GM10847 (cell line): Measurements from ENCODE around the gene ALPG.

Source experiments
- POLR2A ChIP-seq: IDR thresholded peaks from 2 replicates; pipeline ENCODE4 v1.6.1; 2011; ENCODE audit not compliant: insufficient read length; ENCODE audit errors: extremely low read depth

ALPG gene

DNA sequence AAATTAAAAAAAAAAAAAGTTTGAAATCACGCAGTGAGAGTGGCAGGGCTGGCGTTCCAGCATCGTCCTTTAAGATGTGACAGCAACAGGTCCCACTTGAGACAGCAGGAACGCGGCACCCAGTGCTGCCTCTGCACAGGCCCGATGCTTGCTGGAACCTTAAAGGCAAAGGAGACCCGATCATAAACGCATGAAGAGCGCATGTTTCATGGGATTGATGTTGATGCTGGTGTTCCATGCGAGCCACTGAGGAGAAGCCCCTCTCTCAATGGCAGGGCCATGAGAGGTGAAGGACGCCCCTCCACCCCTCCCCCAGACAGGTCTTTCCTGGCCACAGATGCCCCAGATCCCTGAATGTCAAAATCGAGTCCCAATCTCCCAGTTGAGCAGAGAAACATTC lies 31.4 kb downstream of the ALPG start:
- TF ChIP-seq POLR2A, result no peak

DNA sequence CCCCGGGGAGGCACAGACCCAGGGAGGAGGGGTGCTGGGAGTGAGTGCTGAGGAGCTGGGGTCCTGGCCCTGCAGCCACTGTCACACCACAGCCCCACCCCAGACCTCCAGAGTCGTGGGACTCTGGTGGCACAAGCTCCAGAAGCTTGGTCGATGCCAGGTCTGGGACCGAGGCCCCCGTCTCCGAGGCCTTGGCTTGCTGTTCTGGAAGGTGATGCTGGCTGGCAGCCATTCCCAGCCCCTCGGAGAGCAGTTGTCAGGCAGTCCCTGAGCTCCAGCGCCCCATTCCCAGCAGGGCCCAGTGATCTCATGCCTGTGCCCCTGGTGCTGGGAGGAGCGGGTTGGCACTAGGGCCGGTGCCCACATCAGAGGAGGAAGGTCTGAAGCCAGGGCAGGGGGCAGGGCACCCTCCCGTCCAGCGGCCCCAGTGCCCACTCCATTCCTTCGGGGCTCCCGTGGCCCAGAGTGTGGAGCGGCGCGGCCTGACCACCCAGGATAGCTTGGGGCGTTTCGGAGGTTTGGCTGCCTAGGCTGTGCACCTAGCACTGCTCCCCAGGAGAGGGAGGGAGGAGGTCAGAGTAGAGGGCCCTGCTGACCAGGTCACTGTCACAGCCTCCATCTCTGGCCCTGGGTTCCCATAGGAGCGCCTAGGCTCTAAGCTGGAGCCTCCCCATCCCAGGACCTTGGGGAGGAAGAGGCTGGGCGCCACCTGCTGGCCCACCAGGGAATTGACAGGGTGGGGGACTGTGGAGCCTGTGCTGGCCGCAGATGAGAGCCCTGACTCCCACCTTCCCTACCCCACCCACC lies 32.5 kb downstream of the ALPG start:
- TF ChIP-seq POLR2A, result no peak

DNA sequence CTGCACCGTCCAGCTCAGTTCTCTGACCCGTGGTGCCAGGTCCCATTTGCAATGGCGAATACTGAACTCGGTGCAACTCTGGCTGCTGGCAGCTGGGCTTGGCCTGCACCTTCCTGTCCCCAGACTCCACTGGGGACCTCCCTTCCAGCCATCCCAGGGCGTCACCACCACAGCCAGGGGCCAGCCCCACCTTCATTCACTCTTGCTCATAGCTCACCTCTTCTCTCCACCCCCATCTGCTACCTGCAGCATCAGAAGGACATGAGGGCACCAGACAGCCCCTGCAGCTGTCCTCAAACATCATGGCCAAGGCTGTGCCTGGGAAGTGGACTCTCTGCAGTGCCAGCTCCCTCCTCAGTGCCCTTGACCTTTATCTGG lies 33.1 kb downstream of the ALPG start:
- TF ChIP-seq POLR2A, result no peak

DNA sequence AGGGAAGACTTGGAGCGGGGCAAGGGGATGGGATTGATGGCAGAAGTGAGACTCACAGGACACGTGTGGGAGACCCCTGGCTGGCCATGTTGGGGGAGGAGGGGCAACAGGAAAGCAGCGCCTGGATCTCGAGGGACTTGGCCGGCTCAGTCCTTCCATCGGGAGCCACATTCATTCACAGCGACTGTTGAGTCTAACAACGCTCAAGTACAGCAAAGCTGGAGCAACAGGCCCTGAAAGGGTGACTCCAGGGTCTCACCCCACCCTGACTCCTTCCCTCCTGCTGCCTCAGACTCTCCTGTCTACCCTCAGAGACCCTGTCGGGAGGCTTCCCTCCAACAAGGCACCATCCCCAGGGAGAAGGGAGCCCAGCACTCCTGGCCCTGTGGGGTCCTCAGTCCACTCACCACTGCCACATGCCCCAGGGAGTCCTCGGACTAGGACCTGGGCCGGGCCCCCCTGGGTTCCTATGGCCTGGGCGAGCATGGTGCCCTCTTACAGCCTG lies 34.6 kb downstream of the ALPG start:
- no peak for TF ChIP-seq POLR2A

DNA sequence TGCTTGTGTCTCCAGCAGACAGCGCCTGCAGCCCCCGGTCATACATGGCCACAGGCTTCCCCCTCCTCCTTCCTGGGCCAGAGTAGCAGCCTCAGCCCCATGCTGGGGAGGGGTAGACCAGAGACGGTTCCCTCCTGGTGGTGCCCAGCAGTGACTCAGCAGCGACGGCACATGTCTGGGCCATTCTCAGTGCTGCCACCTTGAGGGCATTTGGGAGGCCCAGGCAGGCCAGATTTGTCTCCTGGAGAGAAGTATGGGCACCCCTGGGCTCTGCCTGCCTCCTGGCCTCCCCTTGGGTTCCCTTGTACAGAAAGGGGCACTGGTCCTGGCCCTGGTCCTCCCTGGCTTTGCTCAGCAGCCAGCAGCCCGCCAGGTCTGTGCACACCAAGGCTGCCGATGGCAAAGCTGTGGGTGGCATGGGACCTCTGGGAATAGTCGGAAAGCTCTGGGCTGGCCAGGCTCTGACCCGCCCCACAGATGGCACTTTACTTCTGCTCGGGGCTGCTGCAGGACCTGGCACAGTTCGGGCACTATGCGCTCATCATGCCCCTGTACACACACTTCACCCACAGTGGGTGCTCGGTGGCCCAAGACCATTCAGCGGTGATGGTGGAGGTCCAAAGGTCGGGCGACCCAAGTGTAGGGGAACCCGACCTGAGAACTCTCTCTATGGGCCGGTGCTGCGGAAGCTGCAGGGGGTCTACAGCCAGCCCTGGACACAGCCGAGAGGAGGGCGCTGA lies 37.9 kb downstream of the ALPG start:
- no peak for TF ChIP-seq POLR2A

DNA sequence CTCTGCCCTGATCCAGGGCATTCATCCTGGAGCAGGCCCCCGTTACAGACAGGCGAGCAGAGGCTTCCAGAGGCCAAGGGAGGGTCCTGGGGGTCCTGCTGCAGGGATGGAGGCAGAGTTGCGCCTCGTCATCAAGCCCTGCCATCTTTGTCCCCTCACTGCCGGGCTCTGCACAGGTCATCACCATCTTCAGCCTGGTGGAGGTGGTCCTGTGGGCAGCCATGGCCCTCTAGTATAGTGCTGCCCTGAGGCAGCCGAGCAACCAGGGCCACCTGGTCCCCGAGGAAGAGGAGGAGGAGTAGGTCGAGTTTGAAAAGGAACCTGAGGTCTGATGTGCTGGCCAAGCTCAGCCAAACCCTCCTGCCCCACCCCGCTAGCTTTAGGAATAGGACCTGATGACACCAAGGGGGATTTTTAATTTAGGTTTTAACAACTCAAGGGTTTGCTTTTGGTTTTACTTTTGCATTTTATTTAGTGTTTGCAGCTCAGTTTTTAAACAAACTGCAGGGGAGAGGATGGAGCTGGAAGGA lies 40.5 kb downstream of the ALPG start:
- TF ChIP-seq POLR2A, result no peak

DNA sequence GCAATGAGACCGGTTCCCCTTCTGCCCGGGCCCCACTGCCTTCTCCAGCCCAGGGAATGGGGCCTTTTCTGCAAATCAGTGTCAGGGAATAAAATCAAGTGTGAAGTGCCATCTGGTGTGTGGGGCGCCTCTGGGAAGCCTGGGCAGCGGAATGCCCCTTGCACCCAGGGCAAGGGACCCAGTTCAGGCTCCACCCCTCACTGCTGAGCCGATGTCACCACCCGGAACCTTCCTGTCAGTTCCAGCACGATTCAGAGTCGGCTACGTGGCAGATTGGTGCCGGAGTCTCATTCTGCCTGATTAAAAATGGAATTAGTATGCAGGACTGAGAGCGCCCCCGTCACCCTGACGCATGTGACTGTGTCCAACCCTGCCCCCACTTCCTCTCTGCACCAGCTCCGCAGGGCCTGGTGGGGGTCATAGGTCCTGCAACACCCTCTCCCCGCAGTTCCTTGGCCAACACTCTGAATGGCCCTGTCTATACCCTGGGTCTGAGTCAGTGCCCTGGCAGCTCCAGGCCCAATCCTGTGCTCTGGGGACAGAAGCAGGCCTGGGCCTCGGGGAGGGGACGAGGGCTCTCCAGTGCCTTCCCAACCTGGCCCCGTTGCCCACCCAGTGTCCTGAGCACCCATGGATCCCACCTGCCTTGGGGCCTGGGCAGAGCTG lies 41.1 kb downstream of the ALPG start:
- TF ChIP-seq POLR2A, result no peak

DNA sequence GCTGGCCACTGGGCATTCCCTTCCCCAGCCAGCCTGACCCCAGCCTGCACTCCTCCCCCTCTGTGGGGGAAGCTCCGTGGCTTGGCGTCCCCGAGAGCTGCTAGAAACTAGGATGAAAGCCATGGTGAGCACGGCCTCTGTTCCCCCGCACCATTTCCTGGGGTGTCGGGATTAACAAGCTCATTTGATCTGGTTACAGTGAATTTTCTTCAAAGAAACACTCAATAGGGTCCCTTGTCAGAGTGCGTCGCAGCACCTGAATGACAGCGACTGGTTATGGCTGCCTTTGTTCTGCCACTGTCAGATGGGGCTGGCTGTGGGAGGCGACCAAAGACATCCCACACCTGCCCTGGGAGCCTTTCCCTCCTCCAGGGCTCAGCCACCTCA lies 41.7 kb downstream of the ALPG start:
- TF ChIP-seq POLR2A, result no peak

DNA sequence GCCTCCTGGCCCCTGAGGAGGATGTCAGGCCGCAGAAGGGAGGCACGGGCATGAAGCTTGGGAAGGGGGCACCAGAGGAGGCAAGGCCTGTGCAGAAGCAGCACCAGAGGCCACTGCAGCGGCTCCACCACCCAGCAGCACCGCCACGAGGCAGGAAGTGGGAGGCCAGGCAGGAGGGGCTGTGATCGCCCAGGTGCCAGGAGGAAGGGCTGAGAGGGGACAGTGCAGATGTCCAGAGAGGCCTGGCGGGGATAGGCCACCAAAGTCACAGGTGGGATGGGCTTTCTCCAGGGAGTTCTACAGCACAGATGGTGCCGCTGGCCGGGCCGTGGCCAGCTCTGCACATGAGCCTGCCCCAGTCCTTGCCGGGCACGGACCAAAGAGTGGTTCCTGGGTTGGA lies 43.3 kb downstream of the ALPG start:
- TF ChIP-seq POLR2A, result no peak

DNA sequence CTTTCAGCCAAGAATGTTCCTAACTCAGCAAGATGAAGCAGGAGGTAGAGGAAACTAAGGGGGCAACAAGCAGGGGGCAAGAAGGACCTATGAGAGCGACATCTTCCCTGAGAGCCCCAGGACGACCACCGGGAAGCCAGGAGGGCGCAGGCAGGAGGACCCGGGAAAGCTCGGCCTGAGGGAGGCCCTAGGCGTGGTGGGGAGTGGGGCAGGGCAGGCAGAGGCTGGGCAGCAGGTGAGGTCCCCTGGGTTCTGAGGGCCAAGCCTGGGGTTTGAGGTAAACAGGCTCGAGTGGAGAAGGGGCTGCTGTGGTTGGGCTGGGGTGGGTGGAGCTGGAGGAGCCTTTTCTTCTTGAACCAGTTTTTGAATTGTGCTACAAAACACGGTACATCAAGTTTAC lies 48.0 kb downstream of the ALPG start:
- no peak for TF ChIP-seq POLR2A

DNA sequence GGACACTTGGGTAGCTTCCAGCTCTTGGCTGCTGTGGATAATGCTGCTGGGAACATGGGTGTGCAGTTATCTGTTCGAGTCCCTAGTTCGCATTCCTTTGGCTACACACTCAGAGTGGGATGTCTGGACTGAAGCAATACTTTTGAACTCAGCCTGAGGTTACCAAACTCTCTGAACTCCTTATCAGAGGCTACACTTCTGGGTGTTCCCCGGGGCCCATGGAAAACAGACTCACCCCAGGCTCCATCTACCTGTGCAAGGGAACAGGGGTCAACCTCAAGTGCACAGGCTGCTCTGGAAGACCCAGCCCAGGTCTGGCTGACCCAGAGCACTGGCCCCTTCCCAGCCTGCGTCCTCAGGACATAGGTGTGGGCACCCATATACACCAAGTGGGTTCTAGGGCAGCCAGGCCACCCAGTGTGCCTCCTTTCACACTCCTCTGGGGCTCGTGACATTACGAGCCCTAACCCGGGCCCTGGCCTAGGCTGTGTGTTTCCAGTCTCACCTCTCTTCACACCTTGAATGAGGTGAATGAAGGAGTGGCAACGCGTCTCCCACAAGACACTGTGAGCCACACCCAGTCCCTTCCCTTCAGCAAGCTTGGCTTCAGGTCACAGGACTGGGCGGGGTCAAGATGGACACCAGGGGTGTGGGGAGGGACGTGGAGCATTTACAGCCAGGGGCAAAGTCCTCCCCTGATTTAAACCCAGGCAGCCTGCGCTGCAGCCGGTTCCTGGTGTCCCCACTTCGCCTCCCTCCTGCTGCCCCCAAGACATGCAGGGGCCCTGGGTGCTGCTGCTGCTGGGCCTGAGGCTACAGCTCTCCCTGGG lies 49.0 kb downstream of the ALPG start, which contains the start of gene ALPI:
ALPI (plus strand) TSS at position 728 of the 830 bp plus-strand sequence; CDS start at position 775, 47 bp downstream.
- no peak for TF ChIP-seq POLR2A

DNA sequence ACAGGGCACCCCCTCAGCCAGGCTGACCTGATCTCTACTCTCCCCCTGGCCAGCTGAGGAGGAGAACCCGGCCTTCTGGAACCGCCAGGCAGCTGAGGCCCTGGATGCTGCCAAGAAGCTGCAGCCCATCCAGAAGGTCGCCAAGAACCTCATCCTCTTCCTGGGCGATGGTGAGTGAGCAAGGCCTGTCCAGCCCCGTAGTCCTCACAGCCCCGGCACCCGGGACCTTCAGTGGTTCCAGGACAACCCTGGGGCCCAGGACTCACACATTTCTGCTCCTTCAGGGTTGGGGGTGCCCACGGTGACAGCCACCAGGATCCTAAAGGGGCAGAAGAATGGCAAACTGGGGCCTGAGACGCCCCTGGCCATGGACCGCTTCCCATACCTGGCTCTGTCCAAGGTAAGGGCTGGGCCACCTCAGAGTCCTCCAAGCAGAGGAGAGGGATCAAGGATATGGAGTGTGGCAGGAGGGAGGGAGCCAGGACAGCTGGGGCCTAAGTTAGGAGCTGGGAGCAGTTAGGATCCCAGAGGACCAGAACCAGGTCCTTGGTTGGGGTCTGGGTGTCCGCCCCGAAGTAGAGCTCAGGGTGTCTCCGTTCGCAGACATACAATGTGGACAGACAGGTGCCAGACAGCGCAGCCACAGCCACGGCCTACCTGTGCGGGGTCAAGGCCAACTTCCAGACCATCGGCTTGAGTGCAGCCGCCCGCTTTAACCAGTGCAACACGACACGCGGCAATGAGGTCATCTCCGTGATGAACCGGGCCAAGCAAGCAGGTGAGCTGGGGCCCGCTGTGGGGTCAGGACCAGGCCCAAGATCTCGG lies 49.9 kb downstream of the ALPG start:
- no peak for TF ChIP-seq POLR2A

DNA sequence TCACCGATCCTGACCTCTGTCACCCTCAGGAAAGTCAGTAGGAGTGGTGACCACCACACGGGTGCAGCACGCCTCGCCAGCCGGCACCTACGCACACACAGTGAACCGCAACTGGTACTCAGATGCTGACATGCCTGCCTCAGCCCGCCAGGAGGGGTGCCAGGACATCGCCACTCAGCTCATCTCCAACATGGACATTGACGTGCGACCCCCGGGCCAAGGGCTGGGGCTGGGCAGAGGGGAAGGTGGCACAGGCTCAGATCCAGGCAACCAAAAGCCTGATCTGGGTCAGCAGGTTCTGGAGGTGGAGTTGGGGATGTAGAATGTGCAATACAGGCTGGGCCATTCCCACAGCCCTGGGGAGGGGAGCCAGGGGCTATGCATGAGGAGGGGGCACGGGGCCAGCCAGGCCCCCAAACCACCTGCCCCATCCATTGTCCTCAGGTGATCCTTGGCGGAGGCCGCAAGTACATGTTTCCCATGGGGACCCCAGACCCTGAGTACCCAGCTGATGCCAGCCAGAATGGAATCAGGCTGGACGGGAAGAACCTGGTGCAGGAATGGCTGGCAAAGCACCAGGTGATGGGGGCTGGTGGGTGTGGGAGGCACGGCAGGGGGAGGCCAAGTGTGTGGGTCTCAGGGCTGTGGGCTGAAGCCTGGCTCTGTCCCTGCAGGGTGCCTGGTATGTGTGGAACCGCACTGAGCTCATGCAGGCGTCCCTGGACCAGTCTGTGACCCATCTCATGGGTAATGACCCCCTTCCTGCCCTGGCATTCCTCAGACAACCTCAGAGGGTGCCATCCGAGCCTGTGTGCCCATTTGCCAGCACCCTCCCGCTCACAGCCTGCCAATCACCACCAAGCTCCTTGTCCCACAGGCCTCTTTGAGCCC lies 50.7 kb downstream of the ALPG start:
- no peak for TF ChIP-seq POLR2A

DNA sequence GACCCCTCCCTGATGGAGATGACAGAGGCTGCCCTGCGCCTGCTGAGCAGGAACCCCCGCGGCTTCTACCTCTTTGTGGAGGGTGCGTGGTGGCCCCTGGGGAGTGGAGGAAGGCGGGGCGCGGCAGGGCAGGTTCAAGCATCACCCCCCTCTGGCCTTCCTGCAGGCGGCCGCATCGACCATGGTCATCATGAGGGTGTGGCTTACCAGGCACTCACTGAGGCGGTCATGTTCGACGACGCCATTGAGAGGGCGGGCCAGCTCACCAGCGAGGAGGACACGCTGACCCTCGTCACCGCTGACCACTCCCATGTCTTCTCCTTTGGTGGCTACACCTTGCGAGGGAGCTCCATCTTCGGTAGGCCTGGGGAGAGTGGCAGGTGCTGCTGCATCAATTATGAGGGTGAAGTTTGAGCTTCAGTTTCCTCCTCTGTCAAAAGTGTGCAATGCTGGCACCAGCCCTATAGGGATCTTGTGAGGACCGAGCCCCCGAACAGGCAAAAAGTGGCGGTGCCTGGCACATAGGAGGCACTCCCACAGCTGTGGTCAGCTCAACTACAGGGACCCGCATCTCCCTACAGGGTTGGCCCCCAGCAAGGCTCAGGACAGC lies 51.5 kb downstream of the ALPG start:
- TF ChIP-seq POLR2A, result no peak
